Suppressor macrophage (primary cell): ENCODE results near the gene PSMD11.
A peak's percentile ranks its signal among the peaks of the same experiment; 100 is the strongest.
"Not testable (repeated sequence)": the region's sequence is repeated elsewhere in the genome, so short reads cannot be mapped to it uniquely, and the experiment has no call there.

Source experiments
- DNase-seq, 4 experiments: peaks; one replicate each; pipeline ENCODE4 v3.0.0-alpha.2; 2020 to 2022
- total RNA-seq, 17 experiments: gene quantifications; one replicate each; lab custom pipeline; 2026; ENCODE audit warnings: mixed read lengths in 6 of 17, inconsistent platforms in 3 of 17; lab: John Stamatoyannopoulos, UW

The PSMD11 gene
- 60.4 to 123 (median 97.6) reads per million in 17 experiments for total RNA-seq

DNA sequence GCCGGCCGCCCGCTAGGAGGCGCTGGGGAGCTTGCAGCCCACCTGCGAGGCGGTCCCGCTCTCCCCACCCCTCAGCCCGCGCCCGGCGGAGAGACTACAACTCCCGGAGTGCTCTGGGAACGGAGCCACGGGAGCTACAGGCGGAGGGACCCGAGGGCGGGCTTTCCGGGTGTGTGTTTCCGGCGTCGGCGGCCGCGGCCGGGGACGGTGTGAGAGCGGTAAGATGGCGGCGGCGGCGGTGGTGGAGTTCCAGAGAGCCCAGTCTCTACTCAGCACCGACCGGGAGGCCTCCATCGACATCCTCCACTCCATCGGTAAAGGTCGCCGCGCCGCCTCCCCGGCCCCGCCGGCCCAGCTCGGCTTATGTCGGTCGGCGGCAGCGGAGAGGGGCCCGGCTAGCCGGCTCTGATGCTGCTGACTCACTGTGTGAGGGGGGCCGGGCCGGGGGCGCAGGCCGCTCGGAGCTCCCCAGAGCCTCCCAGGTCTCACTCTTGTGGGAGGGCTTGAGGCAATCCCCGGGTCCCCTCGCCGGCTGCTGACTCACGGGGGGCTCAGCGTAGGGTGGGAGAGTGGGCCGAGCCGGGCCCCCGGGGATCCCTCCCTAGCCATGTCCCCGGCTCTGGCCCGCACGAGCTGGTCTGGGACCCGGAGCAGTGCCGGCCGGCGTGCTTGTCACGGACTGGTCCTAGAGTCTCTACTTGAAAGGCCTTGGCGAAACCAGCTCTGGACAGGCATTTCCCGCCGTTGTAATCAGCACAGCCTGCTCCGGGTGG is at the start of gene PSMD11:
Gene PSMD11, plus strand, starts transcription at position 210 of the 773 bp plus-strand sequence. Its CDS starts 14 bp downstream, at position 224.
- DNase-seq = peak; percentile 98

DNA sequence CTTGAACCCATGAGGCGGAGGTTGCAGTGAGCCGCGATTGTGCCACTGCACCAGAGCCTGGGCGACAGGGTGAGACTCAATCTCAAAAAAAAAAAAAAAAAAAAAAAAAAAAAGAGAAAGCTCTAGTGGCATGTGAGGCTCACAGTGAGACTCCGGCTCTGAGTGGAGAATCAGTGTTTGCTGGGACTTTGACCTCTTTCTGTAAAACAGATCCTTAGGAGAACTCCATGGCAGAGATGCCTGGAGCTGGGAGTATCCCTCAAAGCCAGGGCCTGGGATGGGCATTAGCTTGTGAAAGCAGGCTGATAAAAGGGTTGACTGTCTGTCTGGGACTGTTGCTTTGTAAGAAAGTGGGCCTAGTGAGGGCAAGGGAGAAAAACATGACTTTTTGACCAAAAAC is 48.0 kb upstream of the PSMD11 start:
- no peak for DNase-seq

DNA sequence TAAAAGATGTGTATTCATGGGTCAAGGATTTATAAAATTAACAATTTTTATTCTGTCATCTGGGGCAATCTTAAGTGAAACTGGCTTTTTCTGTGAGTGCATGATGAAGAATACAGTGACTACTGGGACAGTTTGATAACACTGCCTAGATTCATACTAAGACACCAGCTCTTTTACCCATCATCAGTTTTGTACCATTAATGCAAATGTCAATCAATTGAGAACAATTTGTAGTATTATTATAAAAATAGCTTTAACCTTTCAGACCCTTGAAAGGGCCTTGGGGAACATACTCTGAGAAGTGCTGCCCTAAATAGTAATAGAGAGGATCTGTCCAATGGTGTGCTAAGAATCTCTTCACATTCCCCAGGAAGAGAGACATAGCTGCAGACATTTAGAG is 45.4 kb upstream of the PSMD11 start:
- no peak for DNase-seq

DNA sequence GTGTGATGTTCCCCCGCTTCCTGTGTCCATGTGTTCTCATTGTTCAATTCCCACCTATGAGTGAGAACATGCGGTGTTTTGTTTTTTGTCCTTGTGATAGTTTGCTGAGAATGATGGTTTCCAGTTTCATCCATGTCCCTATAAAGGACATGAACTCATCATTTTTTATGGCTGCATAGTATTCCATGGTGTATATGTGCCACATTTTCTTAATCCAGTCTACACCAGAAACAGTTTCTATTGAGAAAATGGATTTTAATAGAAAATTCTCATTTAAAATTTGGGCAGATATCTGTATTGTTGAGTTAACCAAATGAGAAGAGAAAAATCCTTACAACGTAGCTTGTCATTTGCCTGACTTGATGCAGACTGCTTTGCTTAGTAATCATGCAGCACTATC is 34.2 kb upstream of the PSMD11 start:
- not testable (repeated sequence) for DNase-seq

DNA sequence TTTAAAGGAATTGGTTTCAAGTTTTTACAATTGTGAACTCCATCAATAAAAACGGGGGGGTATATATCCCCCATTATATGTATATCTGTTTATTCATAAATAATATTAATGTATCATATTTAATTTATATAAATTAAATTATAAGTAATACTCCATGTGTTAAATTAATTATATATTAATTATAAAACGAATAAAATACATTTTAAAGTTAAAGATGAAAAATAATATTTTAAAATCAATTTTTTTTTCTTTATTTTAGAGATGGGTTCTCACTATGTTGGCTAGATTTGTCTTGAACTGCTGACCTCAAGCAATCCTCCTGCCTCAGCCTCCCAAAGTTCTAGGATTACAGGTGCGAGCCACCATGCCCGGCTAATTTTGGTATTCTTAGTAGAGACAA is 17.4 kb upstream of the PSMD11 start:
- DNase-seq = no peak

DNA sequence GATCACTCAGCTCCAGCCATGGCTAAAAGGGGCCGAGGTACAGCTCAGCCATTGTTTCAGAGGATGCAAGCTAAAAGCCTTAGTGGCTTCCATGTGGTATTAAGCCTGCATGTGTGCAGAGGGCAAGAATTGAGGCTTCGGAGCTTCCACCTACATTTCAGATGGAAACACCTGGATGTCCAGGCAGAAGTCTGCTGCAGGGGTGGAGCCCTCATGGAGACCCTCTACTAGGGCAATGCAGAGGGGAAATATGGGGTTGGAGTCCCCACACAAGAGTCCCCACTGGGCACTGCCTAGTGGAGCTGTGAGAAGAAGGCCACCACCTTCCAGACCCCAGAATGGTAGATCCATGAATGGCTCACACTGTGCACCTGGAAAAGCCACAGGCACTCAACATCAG is 14.7 kb upstream of the PSMD11 start:
- no peak for DNase-seq

DNA sequence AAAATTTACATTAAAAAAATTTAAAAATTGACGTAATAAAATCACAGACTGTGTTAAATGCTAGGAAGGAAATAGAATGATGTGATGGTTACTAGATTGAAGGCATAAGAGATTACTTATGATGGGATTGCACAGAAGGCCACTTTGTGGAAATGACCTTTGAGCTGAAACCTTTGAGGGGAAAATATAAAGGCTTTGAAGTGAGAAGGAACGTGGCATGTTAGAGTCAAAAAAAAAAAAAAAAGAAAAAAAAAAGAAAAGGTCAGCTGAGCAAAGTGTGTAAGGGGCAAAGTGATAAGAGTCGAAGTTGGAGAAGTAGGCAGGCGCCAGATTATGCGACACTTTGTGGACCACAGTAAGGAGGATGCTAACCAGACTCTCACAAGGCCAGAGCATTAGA is 3.6 kb upstream of the PSMD11 start:
- DNase-seq = no peak

DNA sequence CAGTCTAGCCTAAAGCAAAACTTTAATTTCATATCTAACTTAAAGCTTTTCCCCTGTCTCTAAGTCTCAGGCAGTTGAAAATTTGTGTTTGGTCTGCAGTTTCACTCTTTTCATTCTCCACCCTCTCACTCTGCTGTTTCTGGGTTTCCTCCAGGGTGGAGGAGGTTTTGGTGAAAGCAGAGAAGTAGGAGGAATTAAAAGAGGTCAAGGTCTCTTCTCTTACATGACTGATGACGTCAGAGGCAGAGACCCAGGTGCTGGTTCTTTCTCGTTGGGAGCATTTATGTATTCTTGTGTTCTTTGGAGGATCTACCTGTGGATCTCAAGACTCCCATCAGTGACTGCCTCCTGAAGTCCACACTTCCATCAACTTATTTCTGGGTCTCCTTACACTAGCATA is 2.4 kb upstream of the PSMD11 start:
- DNase-seq = no peak

DNA sequence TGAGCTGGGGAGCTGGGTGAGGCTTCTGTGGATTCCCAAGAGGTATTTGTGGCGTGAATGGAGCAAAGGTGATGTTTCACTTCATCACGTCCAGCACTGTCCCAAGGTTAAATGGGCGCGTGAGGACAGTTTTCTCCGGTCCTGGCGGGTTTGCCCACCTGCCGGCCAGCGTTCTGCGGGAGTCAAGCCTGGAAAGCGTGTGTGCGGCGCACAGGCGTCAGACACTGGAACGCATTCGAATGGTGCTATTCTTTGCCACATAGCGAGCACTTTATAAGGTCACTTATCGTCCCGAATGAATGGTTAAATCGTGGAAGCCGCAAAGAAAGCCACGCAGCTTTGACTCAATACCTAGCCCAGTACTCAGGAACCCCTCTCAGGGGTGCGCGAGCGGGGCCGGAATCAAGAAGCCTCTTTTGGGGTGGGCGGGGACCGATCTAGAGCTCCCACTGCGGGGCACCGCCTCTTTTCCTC is 446 bp upstream of the PSMD11 start:
- DNase-seq = no peak

DNA sequence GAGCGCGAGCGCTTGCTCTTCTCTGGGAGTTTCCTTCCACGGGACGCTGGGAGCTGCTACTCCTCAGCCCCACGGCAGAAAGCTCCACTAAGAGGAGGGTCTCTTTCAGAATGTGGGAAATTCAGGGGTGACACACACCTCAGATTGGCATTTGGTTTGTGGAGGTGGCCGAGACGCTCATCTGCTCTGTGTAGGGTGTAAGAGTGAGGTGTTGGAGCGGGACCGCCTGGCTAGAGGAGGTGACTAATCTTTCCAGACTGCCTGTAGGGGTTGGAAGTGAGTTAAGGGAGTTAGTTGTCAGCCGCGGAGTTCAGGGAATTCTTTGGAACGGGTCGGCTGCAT is 735 bp downstream of the PSMD11 start:
- peak in 3 of 4 experiments; percentile 35 to 51 (median 40) for DNase-seq

DNA sequence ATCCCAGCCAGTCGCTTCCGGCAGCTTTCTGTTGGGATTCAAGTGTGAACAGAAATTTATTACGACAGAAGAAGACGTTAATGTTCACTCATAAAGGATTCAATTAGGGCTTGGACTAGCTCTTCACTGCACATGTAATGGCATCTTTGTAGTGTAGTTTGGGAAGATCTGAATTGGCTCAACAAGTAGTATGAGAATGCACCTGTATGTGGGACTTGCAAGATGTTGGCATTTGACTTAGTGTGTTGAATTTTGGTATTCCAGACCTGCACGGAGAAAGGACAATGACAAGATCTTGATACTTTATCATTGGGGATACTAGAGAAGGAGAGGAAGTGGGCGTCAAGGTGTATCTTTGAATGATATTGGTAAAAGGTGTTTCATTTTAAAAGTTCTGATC is 1.2 kb downstream of the PSMD11 start:
- no peak for DNase-seq

DNA sequence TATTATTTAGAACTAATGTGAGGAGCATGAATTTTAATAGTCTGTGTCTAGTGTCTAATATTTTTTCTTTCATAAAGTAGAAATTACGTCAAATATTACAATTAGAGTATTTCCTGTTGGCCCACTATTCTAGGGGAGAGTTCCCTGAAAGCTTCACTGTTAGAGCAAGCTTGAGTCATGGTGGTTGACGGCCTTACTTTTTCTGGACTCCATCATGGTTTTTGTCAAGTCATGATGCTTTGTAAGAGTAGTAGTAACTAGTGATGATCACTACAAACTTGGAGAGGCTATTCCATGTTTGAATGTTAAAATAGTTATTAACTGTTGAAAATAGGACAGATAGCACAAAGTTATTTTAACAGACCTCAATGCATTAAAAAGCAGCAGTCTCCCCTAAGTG is 1.7 kb downstream of the PSMD11 start:
- DNase-seq = peak; percentile 5 to 64 (median 28)

DNA sequence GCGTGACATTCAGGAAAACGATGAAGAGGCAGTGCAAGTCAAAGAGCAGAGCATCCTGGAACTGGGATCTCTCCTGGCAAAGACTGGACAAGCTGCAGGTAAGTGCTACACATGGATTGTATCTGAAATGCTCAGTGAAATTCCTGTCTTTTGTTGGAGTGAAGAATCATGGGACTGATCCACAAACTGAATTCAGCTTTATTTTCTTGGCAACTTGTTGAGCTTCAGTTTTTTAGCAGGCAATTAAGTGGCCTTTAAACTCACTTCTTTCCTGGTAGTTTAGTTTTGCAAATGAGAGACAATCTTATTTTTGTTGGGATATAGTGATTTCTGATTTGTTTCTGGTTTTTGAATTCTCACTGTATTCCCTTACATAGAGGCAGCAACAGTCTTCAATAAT is 2.6 kb downstream of the PSMD11 start:
- DNase-seq = no peak

DNA sequence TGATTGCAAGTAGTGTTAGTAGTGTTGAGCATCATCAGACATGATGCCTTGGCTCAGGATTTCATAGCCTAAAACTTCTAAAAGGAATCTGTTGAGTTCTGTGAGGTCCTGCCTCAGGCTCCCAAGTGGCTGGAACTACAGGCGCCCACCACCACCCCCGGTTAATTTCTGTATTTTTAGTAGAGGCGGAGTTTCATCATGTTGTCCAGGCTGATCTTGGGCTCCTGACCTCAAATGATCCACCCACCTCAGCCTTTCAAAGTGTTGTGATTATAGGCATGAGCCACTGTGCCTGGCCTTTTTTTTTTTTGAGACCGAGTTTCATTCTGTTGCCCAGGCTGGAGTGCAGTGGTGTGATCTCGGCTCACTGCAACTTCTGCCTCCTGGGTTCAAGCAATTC is 5.7 kb downstream of the PSMD11 start:
- DNase-seq = peak in 2 of 4 experiments; percentile 8 to 30

DNA sequence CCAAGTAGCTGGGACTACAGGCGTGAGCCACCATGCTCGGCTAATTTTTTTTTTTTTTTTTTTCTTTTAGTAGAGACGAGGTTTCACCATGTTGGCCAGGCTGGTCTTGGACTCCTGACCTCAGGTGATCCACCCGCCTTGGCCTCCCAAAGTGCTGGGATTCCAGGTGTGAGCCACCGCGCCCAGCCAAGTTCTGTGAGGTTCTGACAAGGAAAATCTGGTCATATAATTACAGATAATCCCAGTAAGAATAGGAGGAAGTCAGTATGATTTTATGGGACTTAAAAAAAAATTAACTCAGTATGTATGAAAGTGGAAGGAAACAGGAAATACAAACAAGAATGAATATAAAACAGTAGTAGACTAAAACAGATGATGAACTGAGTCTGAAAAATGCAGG is 6.1 kb downstream of the PSMD11 start:
- DNase-seq = not testable (repeated sequence)

DNA sequence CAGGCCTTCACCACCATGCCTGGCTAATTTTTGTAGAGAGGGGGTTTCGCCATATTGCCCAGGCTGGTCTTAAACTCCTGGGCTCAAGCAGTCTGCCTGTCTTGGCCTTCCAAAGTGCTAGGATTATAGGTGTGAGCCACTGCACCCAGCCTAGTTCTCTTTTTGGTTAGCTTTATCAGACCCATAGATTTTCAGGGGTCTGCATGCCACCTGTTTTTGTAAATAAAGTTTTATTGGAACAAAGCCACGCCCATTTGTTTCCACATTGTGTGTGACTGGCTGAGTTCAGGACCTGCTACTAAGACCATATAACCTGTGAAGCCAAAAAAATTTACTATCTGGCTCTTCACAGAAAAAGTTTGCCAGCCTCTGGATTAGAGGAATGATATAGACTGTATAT is 7.6 kb downstream of the PSMD11 start:
- DNase-seq = no peak

DNA sequence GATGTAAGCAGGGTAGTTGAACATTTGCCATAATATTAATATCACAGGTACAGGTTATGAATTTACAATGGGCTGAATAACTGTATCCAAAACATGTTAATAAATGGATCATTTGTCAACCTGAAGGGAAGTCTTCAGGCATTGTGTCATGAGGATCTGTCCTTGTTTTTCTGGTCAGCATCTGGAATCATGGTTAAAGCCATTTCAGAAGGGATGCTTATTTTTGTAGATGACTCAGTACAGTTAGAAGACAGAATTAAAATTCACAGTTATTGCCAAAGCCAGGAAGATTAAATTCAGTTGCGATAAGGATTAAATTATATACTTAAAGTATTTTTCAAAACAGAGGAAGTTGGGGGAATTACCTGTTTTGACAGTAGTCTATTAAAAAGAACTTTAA is 8.0 kb downstream of the PSMD11 start:
- DNase-seq = no peak

DNA sequence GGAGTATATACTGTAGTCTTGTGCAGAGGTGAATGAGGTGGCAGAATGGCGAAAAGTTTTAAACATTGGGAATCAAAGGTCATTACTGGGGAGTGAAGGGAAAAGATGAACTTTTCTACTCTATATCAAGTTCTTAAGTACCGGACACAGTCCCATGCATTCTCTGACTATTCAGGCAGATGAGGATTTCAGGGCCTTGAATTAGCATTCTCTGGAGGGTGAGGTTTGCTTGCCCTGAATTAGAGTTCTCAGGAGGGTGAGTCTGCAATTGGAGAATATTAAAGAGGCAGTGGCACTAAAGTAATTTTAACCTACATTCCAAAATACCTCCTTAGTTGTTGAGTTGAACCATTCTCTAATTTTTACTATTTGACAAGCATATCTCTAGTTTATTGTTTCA is 9.1 kb downstream of the PSMD11 start:
- DNase-seq = no peak

DNA sequence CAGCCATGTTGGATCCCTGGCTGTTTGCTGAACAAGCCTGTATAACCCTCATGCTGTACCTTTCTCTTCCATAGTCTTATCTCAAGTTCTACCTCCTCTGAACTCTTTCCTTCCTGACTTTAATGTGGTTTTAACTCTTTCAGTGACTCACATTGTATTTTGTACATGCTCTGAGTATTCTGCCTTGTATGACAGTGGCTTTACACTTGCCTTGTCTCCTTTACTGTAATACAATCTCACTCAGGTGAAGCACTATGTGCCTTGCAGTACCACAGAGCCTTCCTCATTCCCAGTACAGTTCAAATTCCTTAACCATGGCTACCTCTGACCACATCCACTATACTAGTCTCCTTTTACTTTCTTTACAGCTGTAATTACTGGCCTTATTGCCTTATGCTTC is 14.1 kb downstream of the PSMD11 start:
- DNase-seq = no peak

DNA sequence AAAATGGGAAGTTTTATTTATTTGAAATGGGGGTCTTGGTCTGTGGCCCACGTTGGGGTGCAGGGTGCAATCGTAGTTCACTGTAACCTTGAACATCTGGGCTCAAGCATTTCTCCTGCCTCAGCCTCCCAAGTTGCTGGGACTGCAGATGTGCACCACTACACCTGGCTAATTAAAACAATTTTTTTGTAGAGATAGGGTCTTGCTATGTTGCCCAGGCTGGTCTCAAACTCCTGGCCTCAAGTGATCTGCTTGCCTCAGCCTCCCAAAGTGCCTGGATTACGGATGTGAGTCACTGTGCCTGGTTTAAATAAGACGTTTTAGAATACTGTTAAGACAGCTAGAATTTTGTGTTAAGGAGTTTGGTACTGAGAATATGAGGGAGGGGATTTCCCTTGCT is 15.7 kb downstream of the PSMD11 start:
- DNase-seq = no peak

DNA sequence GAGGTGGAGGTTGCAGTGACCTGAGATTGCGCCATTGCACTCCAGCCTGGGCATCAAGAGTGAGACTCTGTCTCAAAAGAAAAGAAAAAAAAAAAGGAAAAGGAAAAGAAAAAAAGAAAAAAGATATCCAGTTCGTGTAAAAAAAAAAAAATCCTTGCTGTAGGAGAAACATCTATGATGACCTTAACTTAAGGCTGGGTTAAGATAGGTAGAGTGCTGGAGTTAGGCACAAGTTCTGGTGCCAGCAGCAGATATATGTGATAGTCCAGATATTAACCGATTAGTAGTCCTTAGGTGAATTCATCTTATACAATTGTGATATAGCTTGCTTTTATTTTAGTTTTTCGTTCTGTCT is 17.2 kb downstream of the PSMD11 start:
- no peak for DNase-seq

DNA sequence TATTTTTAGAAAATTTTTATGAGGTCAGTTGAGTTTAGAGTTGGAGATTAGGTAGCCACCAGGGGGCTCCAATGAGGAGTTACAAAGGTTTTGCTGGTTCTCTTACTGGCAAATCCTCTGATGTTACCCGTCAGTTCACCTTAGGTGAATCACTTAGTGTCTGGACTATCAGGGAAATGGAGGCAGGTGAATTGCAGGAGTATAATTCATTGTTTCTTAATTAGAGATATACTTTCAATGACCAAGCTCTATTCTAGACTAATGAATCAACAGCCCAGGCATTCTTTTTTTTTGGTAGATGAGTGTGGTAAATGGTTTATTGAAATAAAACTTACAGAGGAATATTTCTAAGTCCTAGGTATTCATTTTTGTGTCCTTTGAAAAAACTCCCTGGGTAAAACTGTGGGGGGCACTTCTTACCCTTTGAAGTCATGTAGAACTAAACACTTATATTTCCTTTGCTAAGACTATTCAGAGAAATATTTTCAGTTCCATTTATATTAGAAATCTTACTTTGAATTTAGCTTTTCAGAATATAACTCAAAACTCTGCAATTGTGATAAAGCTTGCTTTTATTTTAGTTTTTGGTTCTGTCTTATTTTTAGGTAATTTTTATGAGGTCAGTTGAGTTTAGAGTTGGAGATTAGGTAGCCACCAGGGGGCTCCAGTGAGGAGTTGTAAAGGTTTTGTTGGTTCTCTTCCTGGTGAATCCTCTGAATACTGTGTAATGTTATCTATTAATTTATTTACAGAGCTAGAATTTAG is 17.7 kb downstream of the PSMD11 start:
- DNase-seq = peak; percentile 74 to 80 (median 78)

DNA sequence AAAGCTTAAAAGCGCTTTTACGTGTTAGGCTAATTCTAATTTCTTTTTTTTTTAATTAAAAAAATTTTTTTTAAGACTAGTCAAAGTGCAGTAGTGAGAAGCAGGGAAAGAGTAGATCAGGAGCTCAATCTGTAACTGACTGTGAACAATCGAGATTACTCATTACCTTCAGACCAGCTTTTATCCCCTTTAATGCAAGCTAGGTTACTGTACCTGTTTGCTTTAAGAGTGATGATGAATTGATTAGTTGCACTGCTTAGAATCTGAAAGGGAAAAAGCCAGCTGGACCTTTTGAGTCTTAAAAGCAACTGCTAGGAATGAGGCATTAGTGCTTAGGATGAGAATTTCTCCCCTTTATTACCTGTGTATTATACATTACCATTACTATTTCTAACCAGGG is 19.0 kb downstream of the PSMD11 start:
- no peak for DNase-seq

DNA sequence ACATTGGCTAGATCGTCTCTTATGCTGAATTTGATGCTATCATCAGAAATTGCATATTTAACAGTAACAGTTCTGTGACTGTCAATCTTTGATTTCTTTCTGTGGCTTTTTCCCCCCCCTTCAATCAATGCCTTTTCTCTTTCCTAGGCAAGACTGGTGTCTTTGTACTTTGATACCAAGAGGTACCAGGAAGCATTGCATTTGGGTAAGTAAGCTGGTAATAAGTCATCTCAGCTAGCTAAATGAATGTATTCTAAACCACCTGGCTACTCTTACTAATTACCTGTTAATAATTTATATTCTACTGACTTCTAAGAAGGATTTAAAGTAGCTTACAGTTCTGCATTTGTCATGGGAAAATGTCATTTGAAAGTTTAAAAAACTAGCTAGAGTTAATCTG is 20.1 kb downstream of the PSMD11 start:
- DNase-seq = no peak
